Muscle layer of duodenum (tissue), 2 donors: Measurements from ENCODE around the gene RGS6.
"Not testable (repeated sequence)": the region's sequence is repeated elsewhere in the genome, so short reads cannot be mapped to it uniquely, and the experiment has no call there.

Experiments
- H3K27ac ChIP-seq: one replicate; pipeline ENCODE4 v1.7.0; 2013; ENCODE audit warnings: mild to moderate bottlenecking, low read length
- H3K27me3 ChIP-seq: one replicate; pipeline ENCODE4 v1.7.0; 2013; ENCODE audit warnings: low read depth, mild to moderate bottlenecking, control low read depth, low read length
- H3K36me3 ChIP-seq, 2 donors: one replicate each; pipeline ENCODE4 v1.7.0; 2013; ENCODE audit warnings: low read length in 2 of 2, control low read depth in 1 of 2, mild to moderate bottlenecking in 1 of 2; ENCODE audit not compliant: insufficient read depth in 2 of 2, control insufficient read depth in 1 of 2
- H3K4me1 ChIP-seq, 2 donors: one replicate each; pipeline ENCODE4 v1.7.0; 2013; ENCODE audit warnings: low read length in 2 of 2, mild to moderate bottlenecking in 2 of 2, control low read depth in 1 of 2, moderate library complexity in 1 of 2; ENCODE audit not compliant: insufficient read depth in 2 of 2, control insufficient read depth in 1 of 2
- H3K4me3 ChIP-seq, 2 donors: one replicate each; pipeline ENCODE4 v1.7.0; 2013; ENCODE audit warnings: low read length in 2 of 2, low read depth in 1 of 2, mild to moderate bottlenecking in 1 of 2
- H3K9me3 ChIP-seq, 2 donors: one replicate each; pipeline ENCODE4 v1.7.0; 2013; ENCODE audit warnings: low read length in 2 of 2, control low read depth in 1 of 2, mild to moderate bottlenecking in 1 of 2; ENCODE audit not compliant: control insufficient read depth in 1 of 2
- donor health status: healthy.

Gene RGS6

DNA sequence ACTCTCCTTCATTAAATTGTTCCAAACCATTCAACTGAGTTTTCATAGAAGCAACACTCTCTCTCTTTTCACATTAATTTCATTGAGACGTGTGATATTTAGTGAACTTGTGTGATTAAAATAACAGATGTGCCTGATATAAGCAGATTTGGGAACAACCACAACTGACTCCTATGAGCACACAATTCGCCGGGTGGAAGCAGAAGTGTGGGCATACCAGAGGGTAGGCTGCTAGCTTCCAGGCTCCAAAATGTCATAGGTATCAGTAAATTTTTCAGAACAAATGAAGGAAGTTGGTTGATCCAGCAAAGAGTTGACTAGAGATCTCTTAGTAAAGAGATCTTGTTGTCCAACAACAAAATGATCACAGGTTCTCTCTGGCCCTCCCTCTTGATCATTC, 532.0 kb downstream of the RGS6 start:
- Histone ChIP-seq H3K4me3 (no peak overlapping the region), H3K27ac (no peak overlapping the region), H3K9me3 (peaks cover 8 to 10% of the 10 kb centered on the region in 2 donors), H3K27me3 (no peaks in the 10 kb centered on the region), H3K4me1 (no peaks in the 10 kb centered on the region), H3K36me3 (no peaks in the 10 kb centered on the region)

GRCh38 chr14:72466325-72466724, 534.1 kb downstream of the RGS6 start:
- Histone ChIP-seq H3K36me3 (no peaks in the 10 kb centered on the region), H3K4me1 (no peaks in the 10 kb centered on the region), H3K9me3 (peaks cover 8 to 10% of the 10 kb centered on the region in 2 donors), H3K27ac (no peak overlapping the region), H3K27me3 (no peaks in the 10 kb centered on the region), H3K4me3 (no peak overlapping the region)

- no peaks in the 10 kb centered on the region for H3K36me3 ChIP-seq
- no peaks in the 10 kb centered on the region for H3K27me3 ChIP-seq
- no peak overlapping the region for H3K4me3 ChIP-seq
- H3K4me1 ChIP-seq: peaks cover 0 to under 1% of the 10 kb centered on the region in 2 donors
- H3K9me3 ChIP-seq: peaks cover 2 to 3% of the 10 kb centered on the region in 2 donors
- no peak overlapping the region for H3K27ac ChIP-seq
Measured at GRCh38 chr14:72471346-72471745, 539.1 kb downstream of the RGS6 start.

GRCh38 chr14:72472845-72473244, 540.6 kb downstream of the RGS6 start:
- H3K27ac ChIP-seq: no peak overlapping the region
- no peaks in the 10 kb centered on the region for H3K9me3 ChIP-seq
- no peak overlapping the region for H3K4me3 ChIP-seq
- H3K36me3 ChIP-seq: no peaks in the 10 kb centered on the region
- H3K27me3 ChIP-seq: no peaks in the 10 kb centered on the region
- peaks cover 0 to 3% of the 10 kb centered on the region in 2 donors for H3K4me1 ChIP-seq

DNA sequence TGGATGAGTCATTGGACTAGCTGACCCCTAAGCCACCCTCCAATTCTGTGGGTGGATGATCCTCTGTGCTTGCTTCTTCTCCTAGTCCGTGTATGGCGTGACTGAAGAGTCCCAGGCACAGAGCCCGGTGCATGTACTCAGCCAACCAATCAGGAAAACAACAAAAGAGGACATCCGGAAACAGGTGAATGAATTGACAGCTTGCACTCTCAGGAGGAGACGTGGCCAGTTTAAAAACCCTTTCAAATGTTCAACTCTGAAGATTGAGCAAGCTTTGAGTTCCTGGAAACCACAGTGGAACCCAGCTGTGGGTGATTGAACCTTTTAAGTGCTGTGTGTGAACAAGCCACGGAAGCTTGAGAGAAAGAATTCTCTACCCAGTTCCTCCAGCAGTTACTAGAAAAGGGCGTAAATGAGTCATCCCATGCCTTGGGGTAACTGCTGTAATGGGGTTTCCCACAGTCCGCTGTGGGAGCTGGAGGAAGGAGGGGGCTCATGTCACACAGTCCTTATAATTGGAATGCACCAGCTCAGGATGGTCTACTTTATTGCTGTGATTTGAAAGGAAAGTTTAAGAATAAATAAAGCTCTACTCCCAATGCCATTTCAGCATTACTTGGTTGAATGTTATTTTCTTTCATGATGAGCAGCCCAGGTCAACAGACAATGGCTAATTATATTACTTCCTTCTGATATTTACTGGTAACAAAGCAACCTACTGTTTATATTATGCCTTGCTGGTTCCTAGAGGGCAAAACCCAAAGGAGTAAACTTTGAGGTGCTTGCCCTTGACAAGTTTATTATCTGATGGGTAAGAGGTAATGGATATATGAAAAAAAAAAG, 544.6 kb downstream of the RGS6 start:
- H3K9me3 ChIP-seq: no peaks in the 10 kb centered on the region
- H3K27me3 ChIP-seq: no peaks in the 10 kb centered on the region
- H3K36me3 ChIP-seq: no peaks in the 10 kb centered on the region
- H3K27ac ChIP-seq: no peak overlapping the region
- no peak overlapping the region for H3K4me3 ChIP-seq
- peaks cover 0 to 3% of the 10 kb centered on the region in 2 donors for H3K4me1 ChIP-seq

DNA sequence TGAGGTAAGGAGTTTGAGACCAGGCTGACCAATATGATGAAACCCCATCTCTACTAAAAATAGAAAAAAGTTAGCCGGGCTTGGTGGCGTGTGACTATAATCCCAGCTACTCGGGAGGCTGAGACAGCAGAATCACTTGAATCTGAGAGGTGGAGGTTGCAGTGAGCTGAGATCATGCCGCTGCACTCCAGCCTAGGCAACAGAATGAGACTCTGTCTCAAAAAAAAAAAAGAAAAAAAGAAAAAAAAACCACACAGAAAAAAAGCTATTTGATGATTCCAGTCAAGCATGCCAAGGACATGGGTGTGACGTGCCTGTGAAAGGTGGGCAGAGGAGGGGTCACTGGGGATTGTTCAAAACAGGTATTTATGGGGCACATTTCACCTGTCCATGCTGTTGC, 545.3 kb downstream of the RGS6 start:
- not testable (repeated sequence) for H3K9me3 ChIP-seq, H3K4me1 ChIP-seq, H3K36me3 ChIP-seq, H3K4me3 ChIP-seq, H3K27ac ChIP-seq, H3K27me3 ChIP-seq

DNA sequence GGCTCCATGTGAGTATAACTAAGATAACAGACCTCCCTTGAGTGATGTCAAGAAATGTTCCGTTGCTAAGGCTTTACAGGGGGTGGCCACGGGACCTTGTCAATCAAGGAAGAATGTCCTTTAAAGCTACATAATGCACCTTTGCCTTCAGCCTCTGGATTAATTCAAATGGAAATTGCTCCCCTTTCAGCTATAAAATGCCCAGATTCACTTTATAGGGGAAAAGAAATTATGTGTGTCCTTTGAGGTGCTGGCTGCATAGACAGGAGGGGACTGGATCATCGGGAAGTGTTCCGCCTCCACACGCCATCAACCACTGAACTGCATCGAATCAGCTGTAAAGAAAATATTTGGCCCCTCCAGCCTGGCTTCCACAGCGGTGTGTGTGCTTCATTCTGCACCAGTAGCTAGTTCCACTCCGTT, 546.3 kb downstream of the RGS6 start:
- Histone ChIP-seq H3K27me3 (no peaks in the 10 kb centered on the region), H3K4me3 (no peak overlapping the region), H3K36me3 (no peaks in the 10 kb centered on the region), H3K27ac (no peak overlapping the region), H3K4me1 (peaks cover 0 to 3% of the 10 kb centered on the region in 2 donors), H3K9me3 (peaks cover 0 to 5% of the 10 kb centered on the region in 2 donors)

DNA sequence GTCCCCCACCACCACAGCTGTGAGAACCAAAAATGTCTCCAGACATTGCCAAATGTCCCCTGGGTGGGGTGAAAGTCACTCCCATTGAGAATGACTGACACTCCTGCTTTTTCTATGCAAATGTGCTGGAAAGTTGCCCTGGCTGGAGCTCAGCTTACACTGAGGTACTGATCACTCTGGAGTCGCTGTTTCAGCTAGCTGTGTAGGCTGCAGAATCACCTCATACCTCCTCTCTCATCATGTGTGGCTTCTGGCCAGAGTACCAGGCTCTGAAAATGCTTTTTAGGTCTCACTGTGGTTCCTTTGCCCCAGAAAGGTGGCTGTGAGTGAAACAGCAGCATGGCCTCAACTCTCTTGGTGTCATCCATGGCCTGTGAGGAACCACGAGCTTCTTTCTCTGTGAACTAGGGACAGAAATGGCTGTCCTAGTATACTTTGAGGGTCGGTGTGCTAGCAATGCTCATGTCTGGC, 547.3 kb downstream of the RGS6 start:
- Histone ChIP-seq H3K4me1 (peaks cover 0 to 3% of the 10 kb centered on the region in 2 donors), H3K27ac (no peak overlapping the region), H3K4me3 (no peak overlapping the region), H3K36me3 (no peaks in the 10 kb centered on the region), H3K9me3 (peaks cover 0 to 5% of the 10 kb centered on the region in 2 donors), H3K27me3 (no peaks in the 10 kb centered on the region)

GRCh38 chr14:72480464-72481243, 548.4 kb downstream of the RGS6 start:
- H3K27me3 ChIP-seq: no peaks in the 10 kb centered on the region
- peaks cover 0 to 5% of the 10 kb centered on the region in 2 donors for H3K9me3 ChIP-seq
- no peaks in the 10 kb centered on the region for H3K36me3 ChIP-seq
- H3K27ac ChIP-seq: no peak overlapping the region
- peaks cover 0 to 3% of the 10 kb centered on the region in 2 donors for H3K4me1 ChIP-seq
- no peak overlapping the region for H3K4me3 ChIP-seq

- Histone ChIP-seq H3K36me3 (peaks cover 0 to 4% of the 10 kb centered on the region in 2 donors), H3K4me1 (no peaks in the 10 kb centered on the region), H3K9me3 (peaks cover 0 to 5% of the 10 kb centered on the region in 2 donors), H3K27me3 (no peaks in the 10 kb centered on the region), H3K4me3 (no peak overlapping the region), H3K27ac (no peak overlapping the region)
Measured at GRCh38 chr14:72483311-72483710, 551.1 kb downstream of the RGS6 start.

DNA sequence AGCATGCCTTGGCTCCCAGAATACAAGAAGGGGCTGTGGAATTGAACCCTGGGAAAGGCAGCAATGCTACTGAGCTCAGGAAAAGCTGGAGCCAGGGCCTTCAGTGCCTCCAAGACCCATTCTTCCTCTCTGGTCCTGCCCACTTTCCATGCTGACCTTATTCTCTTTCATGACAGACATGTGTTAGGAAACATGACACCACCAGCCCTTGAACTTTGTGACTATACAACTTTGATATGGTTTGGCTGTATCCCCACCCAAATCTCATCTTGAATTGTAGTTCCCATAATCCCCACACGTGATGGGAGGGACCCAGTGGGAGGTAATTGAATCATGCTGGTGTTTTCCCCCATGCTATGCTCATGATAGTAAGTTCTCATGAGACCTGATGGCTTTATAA, 553.5 kb downstream of the RGS6 start:
- Histone ChIP-seq H3K9me3 (peaks cover 0 to 5% of the 10 kb centered on the region in 2 donors), H3K27ac (no peak overlapping the region), H3K4me3 (no peak overlapping the region), H3K27me3 (no peaks in the 10 kb centered on the region), H3K36me3 (peaks cover 0 to 4% of the 10 kb centered on the region in 2 donors), H3K4me1 (no peaks in the 10 kb centered on the region)
